HCT116 (cell line): Measurements from ENCODE around the gene SPDYE1.
"Not testable (repeated sequence)": the region's sequence is repeated elsewhere in the genome, so short reads cannot be mapped to it uniquely, and the experiment has no call there.

Experiments used
- CTCF ChIP-seq, 3 experiments: fragments of 200-600 bp in 1 of 3; sonication (generic) in 1 of 3; IDR thresholded peaks in 2 of 3; conservative IDR thresholded peaks in 1 of 3; 2 replicates each; pipeline ENCODE4 v1.5.1; 2012 to 2017; ENCODE audit warnings: low read depth in 2 of 3, low read length in 2 of 3, antibody characterized with exemption in 1 of 3, borderline replicate concordance in 1 of 3, control low read depth in 1 of 3, mild to moderate bottlenecking in 1 of 3, mixed read lengths in 1 of 3, mixed run types in 1 of 3, moderate library complexity in 1 of 3; ENCODE audit not compliant: insufficient read depth in 1 of 3
- ELF1 ChIP-seq: IDR thresholded peaks from 2 replicates; pipeline ENCODE4 v1.6.1; 2012; ENCODE audit warnings: low read depth, borderline replicate concordance
- POLR2A ChIP-seq: IDR thresholded peaks from 2 replicates; pipeline ENCODE4 v1.7.0; 2011; ENCODE audit warnings: borderline replicate concordance; ENCODE audit not compliant: insufficient read depth, insufficient read length; ENCODE audit errors: extremely low read depth
- POLR2AphosphoS5 ChIP-seq: IDR thresholded peaks from 2 replicates; pipeline ENCODE4 v1.6.1; 2011; ENCODE audit warnings: mild to moderate bottlenecking, low read depth, low read length, moderate library complexity

- not testable (repeated sequence) for TF ChIP-seq POLR2AphosphoS5; CTCF (IDR thresholded peaks at IDR 0.05 in 2 of 3, conservative IDR thresholded peaks at IDR 0.05 in 1 of 3; ENCODE audit: borderline replicate concordance in 1 of 3, insufficient read depth in 1 of 3, low read depth in 2 of 3, low read length in 2 of 3); ELF1; POLR2A
Observed at GRCh38 chr7:44033971-44034844, 36.5 kb downstream of the SPDYE1 start.
